CD14-positive monocyte (primary cell): ENCODE data around the gene PTGFRN. TPM values are rescaled to one million over a fixed set of nuclear protein-coding genes. Genes with fewer than 3 reads are reported as not detected.

ENCODE experiments used
- DNase-seq, 3 donors: peaks; one replicate each; pipeline ENCODE4 v3.0.0-alpha.2; 2011 to 2022
- H2AFZ ChIP-seq: 2 replicates; pipeline ENCODE4 v1.6.0; 2012; ENCODE audit warnings: mild to moderate bottlenecking, low read depth, low read length, inconsistent platforms; ENCODE audit not compliant: insufficient read depth, poor library complexity, severe bottlenecking
- H3K27ac ChIP-seq, 2 donors: 1 replicate in 1 of 2; 2 replicates in 1 of 2; pipeline ENCODE4 v1.5.1; 2012 to 2013; ENCODE audit warnings: low read length in 2 of 2, control low read depth in 1 of 2, inconsistent platforms in 1 of 2, low read depth in 1 of 2, mild to moderate bottlenecking in 1 of 2
- H3K27me3 ChIP-seq, 2 donors: one replicate each; pipeline versions ENCODE4 v1.6.0 to v1.6.1; 2011 to 2013; ENCODE audit warnings: low read length in 2 of 2; ENCODE audit not compliant: control insufficient read depth in 2 of 2, insufficient read depth in 2 of 2
- H3K36me3 ChIP-seq, 2 donors: replicated peaks in 1 of 2; 1 replicate in 1 of 2; 2 replicates in 1 of 2; pipeline versions ENCODE4 v1.5.1 to v1.6.1; 2012 to 2013; ENCODE audit warnings: low read length in 2 of 2, control low read depth in 1 of 2, inconsistent platforms in 1 of 2, mild to moderate bottlenecking in 1 of 2; ENCODE audit not compliant: insufficient read depth in 2 of 2, control insufficient read depth in 1 of 2
- H3K4me1 ChIP-seq, 2 donors: 1 replicate in 1 of 2; 2 replicates in 1 of 2; pipeline versions ENCODE4 v1.5.1 to v1.6.1; 2012 to 2013; ENCODE audit warnings: low read length in 2 of 2, control low read depth in 1 of 2, inconsistent platforms in 1 of 2, mild to moderate bottlenecking in 1 of 2, moderate library complexity in 1 of 2; ENCODE audit not compliant: insufficient read depth in 2 of 2, control insufficient read depth in 1 of 2
- H3K4me2 ChIP-seq: replicated peaks from 2 replicates; pipeline ENCODE3; 2012; ENCODE audit warnings: low read length, moderate library complexity, mild to moderate bottlenecking; ENCODE audit not compliant: poor library complexity, severe bottlenecking; ENCODE audit errors: extremely low read depth
- H3K4me3 ChIP-seq, 3 experiments: fragments of 200-600 bp in 1 of 3; sonication (generic) in 1 of 3; replicated peaks in 1 of 3; 1 replicate in 2 of 3; 2 replicates in 1 of 3; pipeline ENCODE4 v1.5.1; 2011 to 2013; ENCODE audit warnings: low read length in 3 of 3, mild to moderate bottlenecking in 3 of 3, control low read depth in 2 of 3, low read depth in 2 of 3, inconsistent platforms in 1 of 3, moderate library complexity in 1 of 3
- H3K79me2 ChIP-seq: 2 replicates; pipeline ENCODE4 v1.6.0; 2012; ENCODE audit warnings: mild to moderate bottlenecking, control low read depth, inconsistent platforms, low read length, moderate library complexity; ENCODE audit not compliant: insufficient read depth
- H3K9ac ChIP-seq: 2 replicates; pipeline ENCODE4 v1.6.0; 2017; ENCODE audit warnings: low read length, mild to moderate bottlenecking; ENCODE audit not compliant: insufficient read depth, poor library complexity, severe bottlenecking
- H3K9me3 ChIP-seq, 2 donors: replicated peaks in 1 of 2; 1 replicate in 1 of 2; 2 replicates in 1 of 2; pipeline versions ENCODE4 v1.5.1 to v1.6.1; 2012 to 2013; ENCODE audit warnings: low read length in 2 of 2, control low read depth in 1 of 2; ENCODE audit not compliant: control insufficient read depth in 1 of 2, insufficient read depth in 1 of 2
- H4K20me1 ChIP-seq: 2 replicates; pipeline ENCODE4 v1.6.0; 2012; ENCODE audit warnings: mild to moderate bottlenecking, low read length, control low read depth, moderate library complexity; ENCODE audit not compliant: insufficient read depth
- H3K27ac Mint-ChIP-seq, 7 donors: one replicate each; pipeline ENCODE4 v1.8.0; 2020; ENCODE audit warnings: mild to moderate bottlenecking in 7 of 7, mixed read lengths in 7 of 7, moderate library complexity in 6 of 7, inconsistent platforms in 2 of 7
- H3K27me3 Mint-ChIP-seq, 3 donors: one replicate each; pipeline ENCODE4 v1.8.0; 2021 to 2022; ENCODE audit warnings: low read depth in 3 of 3, mild to moderate bottlenecking in 3 of 3, mixed read lengths in 3 of 3, moderate library complexity in 3 of 3, inconsistent platforms in 1 of 3
- H3K36me3 Mint-ChIP-seq, 2 donors: one replicate each; pipeline ENCODE4 v1.8.0; 2020; ENCODE audit warnings: mixed read lengths in 2 of 2, inconsistent platforms in 1 of 2, mild to moderate bottlenecking in 1 of 2
- H3K4me1 Mint-ChIP-seq: one replicate; pipeline ENCODE4 v1.8.0; 2020; ENCODE audit warnings: mild to moderate bottlenecking, mixed read lengths
- H3K4me3 Mint-ChIP-seq, 2 donors: one replicate each; pipeline ENCODE4 v1.8.0; 2020; ENCODE audit warnings: mild to moderate bottlenecking in 2 of 2, mixed read lengths in 2 of 2, moderate library complexity in 1 of 2
- H3K9me3 Mint-ChIP-seq, 7 donors: one replicate each; pipeline ENCODE4 v1.8.0; 2020 to 2022; ENCODE audit warnings: mixed read lengths in 7 of 7, mild to moderate bottlenecking in 6 of 7, moderate library complexity in 6 of 7, inconsistent platforms in 2 of 7
- CTCF ChIP-seq: fragments of 200-600 bp; IDR thresholded peaks from one replicate; pipeline ENCODE4 v1.8.0; 2022; ENCODE audit warnings: antibody characterized with exemption, mild to moderate bottlenecking
- WGBS: methylation state at CpG from one replicate; pipeline ENCODE4 v1.1.5; 2013; ENCODE audit warnings: missing lambda C conversion rate; ENCODE audit not compliant: insufficient coverage; 5-methylcytosine and 5-hydroxymethylcytosine counted together
- intact Hi-C, 2 donors: fragments of 100-400 bp; cut with micrococcal nuclease; formaldehyde crosslinking; loops; one replicate each; pipeline versions ENCODE4 v1.15.0 to v1.15.1; 2023
- polyA plus RNA-seq, 3 donors: library from polyadenylated mRNA; depleted of rRNA in 1 of 3; unstranded in 2 of 3; stranded (reverse) in 1 of 3; fragments of 300-500 nt in 2 of 3; fragments of >200 nt in 1 of 3; fragmentation: Illumina TruSeq in 2 of 3; gene quantifications; 1 replicate in 2 of 3; 2 replicates in 1 of 3; pipeline ENCODE4 v1.2.3, GENCODE V29; 2012 to 2021

The PTGFRN gene
- polyA plus RNA-seq, 3 donors = 1.5 to 2.9 (median 1.6) TPM

- H3K27ac ChIP-seq = peak overlapping the region; percentile 96 to 97
- peak overlapping the region; percentile 92 to 99 (median 97) for H3K27ac Mint-ChIP-seq
- H3K36me3 Mint-ChIP-seq = peaks cover 0 to 4% of the 10 kb centered on the region in 2 donors
- peaks cover 89% of the 10 kb centered on the region for H3K4me1 Mint-ChIP-seq
- intact Hi-C loops = loop anchor here in 1 of 2 donors (1.0 to 10.0 kb wide), 2 partner anchors 13 to 616 kb away; partner anchors contain the start of gene ATP1A1
- no peaks in the 10 kb centered on the region for H3K27me3 ChIP-seq
- peak overlapping the region in 1 of 3 experiments; percentile 26 for H3K4me3 ChIP-seq
- peak; percentile 87 to 97 (median 94) for DNase-seq
- no peaks in the 10 kb centered on the region for H4K20me1 ChIP-seq
- H3K27me3 Mint-ChIP-seq = peaks cover 0 to 8% (median 1%) of the 10 kb centered on the region in 3 donors
- H3K9me3 ChIP-seq = no peaks in the 10 kb centered on the region
- no peaks in the 10 kb centered on the region for H3K36me3 ChIP-seq
- peaks cover 72 to 75% of the 10 kb centered on the region in 2 donors for H3K4me1 ChIP-seq
- H3K4me2 ChIP-seq = peak overlapping the region; percentile 42
- peak overlapping the region; percentile 18 to 68 for H3K4me3 Mint-ChIP-seq
- WGBS = 15% methylated on average over 5 of the region's 12 CpGs
- peak overlapping the region; percentile 65 for H3K9ac ChIP-seq
- TF ChIP-seq CTCF = no peak
- H3K79me2 ChIP-seq = no peaks in the 10 kb centered on the region
- no peak overlapping the region for H2AFZ ChIP-seq
- no peaks in the 10 kb centered on the region for H3K9me3 Mint-ChIP-seq
These were observed 81.0 kb downstream of the PTGFRN start for GRCh38 chr1:116990612-116991151.

GRCh38 chr1:116991171-116991845 lies 81.6 kb downstream of the PTGFRN start:
- Histone ChIP-seq H3K4me3 (peak overlapping the region in 1 of 3 experiments; percentile 26), H3K4me1 (peaks cover 72 to 74% of the 10 kb centered on the region in 2 donors), H3K27ac (peak overlapping the region; percentile 96 to 97), H2AFZ (no peak overlapping the region), H3K9ac (peak overlapping the region; percentile 65), H3K9me3 (no peaks in the 10 kb centered on the region), H3K36me3 (no peaks in the 10 kb centered on the region), H3K27me3 (no peaks in the 10 kb centered on the region), H4K20me1 (no peaks in the 10 kb centered on the region), H3K79me2 (no peaks in the 10 kb centered on the region), H3K4me2 (peak overlapping the region; percentile 42)
- Mint-ChIP-seq H3K27ac (peak overlapping the region; percentile 92 to 99 (median 97)), H3K4me3 (peak overlapping the region in 1 of 2 donors; percentile 68), H3K4me1 (peaks cover 92% of the 10 kb centered on the region), H3K27me3 (peaks cover 0 to 6% (median 1%) of the 10 kb centered on the region in 3 donors), H3K9me3 (no peaks in the 10 kb centered on the region), H3K36me3 (peaks cover 0 to 4% of the 10 kb centered on the region in 2 donors)
- DNase-seq = peak; percentile 54 to 57 (median 55)
- intact Hi-C loops = loop anchor here in 1 of 2 donors (10.0 kb wide), 1 partner anchor 617 kb away; the partner anchor contains the start of gene ATP1A1
- 78% methylated on average over 2 of the region's 2 CpGs for WGBS
- no peak for TF ChIP-seq CTCF
